Measurements from ENCODE around the gene C5orf34.
A peak's percentile ranks its signal among the peaks of the same experiment; 100 is the strongest.
"Not testable (repeated sequence)": the region's sequence is repeated elsewhere in the genome, so short reads cannot be mapped to it uniquely, and the experiment has no call there.

Gene C5orf34

GRCh38 chr5:43555895-43556606 lies 41.1 kb upstream of the C5orf34 start:
- H3K4me3 ChIP-seq (ENCODE audit: low read depth, low read length) = peak overlapping the region; percentile 84
- DNase-seq (ENCODE audit: low read depth) = no peak
- no peak for TF ChIP-seq CTCF (IDR thresholded peaks at IDR 0.05; ENCODE audit: low read depth, low read length, missing control alignments)

GRCh38 chr5:43554497-43554896 lies 39.5 kb upstream of the C5orf34 start:
- no peak for DNase-seq (ENCODE audit: low read depth)
- H3K4me3 ChIP-seq (ENCODE audit: low read depth, low read length) = no peak overlapping the region
- no peak for TF ChIP-seq CTCF (IDR thresholded peaks at IDR 0.05; ENCODE audit: low read depth, low read length, missing control alignments)

- no peak overlapping the region for H3K4me3 ChIP-seq (ENCODE audit: low read depth, low read length)
- no peak for DNase-seq (ENCODE audit: low read depth)
These were observed 38.4 kb upstream of the C5orf34 start for GRCh38 chr5:43553381-43553780.

GRCh38 chr5:43551731-43552130 lies 36.8 kb upstream of the C5orf34 start:
- no peak for DNase-seq (ENCODE audit: low read depth)
- no peak overlapping the region for H3K4me3 ChIP-seq (ENCODE audit: low read depth, low read length)
- TF ChIP-seq CTCF (IDR thresholded peaks at IDR 0.05; ENCODE audit: low read depth, low read length, missing control alignments) = no peak

More at GRCh38 chr5:43553381-43553780, 38.4 kb upstream of the C5orf34 start:
- no peak for TF ChIP-seq CTCF (IDR thresholded peaks at IDR 0.05; ENCODE audit: low read depth, low read length, missing control alignments)

- DNase-seq (ENCODE audit: low read depth); H3K4me3 ChIP-seq (ENCODE audit: low read depth, low read length): not testable (repeated sequence)
These were observed 34.3 kb upstream of the C5orf34 start for GRCh38 chr5:43549272-43549671.

GRCh38 chr5:43548358-43548757 lies 33.4 kb upstream of the C5orf34 start:
- no peak for TF ChIP-seq CTCF (IDR thresholded peaks at IDR 0.05; ENCODE audit: low read depth, low read length, missing control alignments)
- DNase-seq (ENCODE audit: low read depth) = no peak
- H3K4me3 ChIP-seq (ENCODE audit: low read depth, low read length) = no peak overlapping the region

- TF ChIP-seq CTCF (IDR thresholded peaks at IDR 0.05; ENCODE audit: low read depth, low read length, missing control alignments) = no peak
- no peak for DNase-seq (ENCODE audit: low read depth)
- no peak overlapping the region for H3K4me3 ChIP-seq (ENCODE audit: low read depth, low read length)
These were observed 32.6 kb upstream of the C5orf34 start for GRCh38 chr5:43547532-43547931.

Data from GM12864 (cell line).